CD14-positive monocyte (primary cell): ENCODE measurements around the gene GTF2F1. TPM values are rescaled to one million over a fixed set of nuclear protein-coding genes. Genes with fewer than 3 reads are reported as not detected.

ENCODE experiments used
- DNase-seq, 3 donors: peaks; one replicate each; pipeline ENCODE4 v3.0.0-alpha.2; 2011 to 2022
- H2AFZ ChIP-seq: 2 replicates; pipeline ENCODE4 v1.6.0; 2012; ENCODE audit warnings: mild to moderate bottlenecking, low read depth, low read length, inconsistent platforms; ENCODE audit not compliant: insufficient read depth, poor library complexity, severe bottlenecking
- H3K27ac ChIP-seq, 2 donors: 1 replicate in 1 of 2; 2 replicates in 1 of 2; pipeline ENCODE4 v1.5.1; 2012 to 2013; ENCODE audit warnings: low read length in 2 of 2, control low read depth in 1 of 2, inconsistent platforms in 1 of 2, low read depth in 1 of 2, mild to moderate bottlenecking in 1 of 2
- H3K27me3 ChIP-seq, 2 donors: one replicate each; pipeline versions ENCODE4 v1.6.0 to v1.6.1; 2011 to 2013; ENCODE audit warnings: low read length in 2 of 2; ENCODE audit not compliant: control insufficient read depth in 2 of 2, insufficient read depth in 2 of 2
- H3K36me3 ChIP-seq, 2 donors: replicated peaks in 1 of 2; 1 replicate in 1 of 2; 2 replicates in 1 of 2; pipeline versions ENCODE4 v1.5.1 to v1.6.1; 2012 to 2013; ENCODE audit warnings: low read length in 2 of 2, control low read depth in 1 of 2, inconsistent platforms in 1 of 2, mild to moderate bottlenecking in 1 of 2; ENCODE audit not compliant: insufficient read depth in 2 of 2, control insufficient read depth in 1 of 2
- H3K4me1 ChIP-seq, 2 donors: 1 replicate in 1 of 2; 2 replicates in 1 of 2; pipeline versions ENCODE4 v1.5.1 to v1.6.1; 2012 to 2013; ENCODE audit warnings: low read length in 2 of 2, control low read depth in 1 of 2, inconsistent platforms in 1 of 2, mild to moderate bottlenecking in 1 of 2, moderate library complexity in 1 of 2; ENCODE audit not compliant: insufficient read depth in 2 of 2, control insufficient read depth in 1 of 2
- H3K4me2 ChIP-seq: replicated peaks from 2 replicates; pipeline ENCODE3; 2012; ENCODE audit warnings: low read length, moderate library complexity, mild to moderate bottlenecking; ENCODE audit not compliant: poor library complexity, severe bottlenecking; ENCODE audit errors: extremely low read depth
- H3K4me3 ChIP-seq, 3 experiments: fragments of 200-600 bp in 1 of 3; sonication (generic) in 1 of 3; replicated peaks in 1 of 3; 1 replicate in 2 of 3; 2 replicates in 1 of 3; pipeline ENCODE4 v1.5.1; 2011 to 2013; ENCODE audit warnings: low read length in 3 of 3, mild to moderate bottlenecking in 3 of 3, control low read depth in 2 of 3, low read depth in 2 of 3, inconsistent platforms in 1 of 3, moderate library complexity in 1 of 3
- H3K79me2 ChIP-seq: 2 replicates; pipeline ENCODE4 v1.6.0; 2012; ENCODE audit warnings: mild to moderate bottlenecking, control low read depth, inconsistent platforms, low read length, moderate library complexity; ENCODE audit not compliant: insufficient read depth
- H3K9ac ChIP-seq: 2 replicates; pipeline ENCODE4 v1.6.0; 2017; ENCODE audit warnings: low read length, mild to moderate bottlenecking; ENCODE audit not compliant: insufficient read depth, poor library complexity, severe bottlenecking
- H3K9me3 ChIP-seq, 2 donors: replicated peaks in 1 of 2; 1 replicate in 1 of 2; 2 replicates in 1 of 2; pipeline versions ENCODE4 v1.5.1 to v1.6.1; 2012 to 2013; ENCODE audit warnings: low read length in 2 of 2, control low read depth in 1 of 2; ENCODE audit not compliant: control insufficient read depth in 1 of 2, insufficient read depth in 1 of 2
- H4K20me1 ChIP-seq: 2 replicates; pipeline ENCODE4 v1.6.0; 2012; ENCODE audit warnings: mild to moderate bottlenecking, low read length, control low read depth, moderate library complexity; ENCODE audit not compliant: insufficient read depth
- H3K27ac Mint-ChIP-seq, 7 donors: one replicate each; pipeline ENCODE4 v1.8.0; 2020; ENCODE audit warnings: mild to moderate bottlenecking in 7 of 7, mixed read lengths in 7 of 7, moderate library complexity in 6 of 7, inconsistent platforms in 2 of 7
- H3K27me3 Mint-ChIP-seq, 3 donors: one replicate each; pipeline ENCODE4 v1.8.0; 2021 to 2022; ENCODE audit warnings: low read depth in 3 of 3, mild to moderate bottlenecking in 3 of 3, mixed read lengths in 3 of 3, moderate library complexity in 3 of 3, inconsistent platforms in 1 of 3
- H3K36me3 Mint-ChIP-seq, 2 donors: one replicate each; pipeline ENCODE4 v1.8.0; 2020; ENCODE audit warnings: mixed read lengths in 2 of 2, inconsistent platforms in 1 of 2, mild to moderate bottlenecking in 1 of 2
- H3K4me1 Mint-ChIP-seq: one replicate; pipeline ENCODE4 v1.8.0; 2020; ENCODE audit warnings: mild to moderate bottlenecking, mixed read lengths
- H3K4me3 Mint-ChIP-seq, 2 donors: one replicate each; pipeline ENCODE4 v1.8.0; 2020; ENCODE audit warnings: mild to moderate bottlenecking in 2 of 2, mixed read lengths in 2 of 2, moderate library complexity in 1 of 2
- H3K9me3 Mint-ChIP-seq, 7 donors: one replicate each; pipeline ENCODE4 v1.8.0; 2020 to 2022; ENCODE audit warnings: mixed read lengths in 7 of 7, mild to moderate bottlenecking in 6 of 7, moderate library complexity in 6 of 7, inconsistent platforms in 2 of 7
- CTCF ChIP-seq: fragments of 200-600 bp; IDR thresholded peaks from one replicate; pipeline ENCODE4 v1.8.0; 2022; ENCODE audit warnings: antibody characterized with exemption, mild to moderate bottlenecking
- WGBS: methylation state at CpG from one replicate; pipeline ENCODE4 v1.1.5; 2013; ENCODE audit warnings: missing lambda C conversion rate; ENCODE audit not compliant: insufficient coverage; 5-methylcytosine and 5-hydroxymethylcytosine counted together
- intact Hi-C, 2 donors: fragments of 100-400 bp; cut with micrococcal nuclease; formaldehyde crosslinking; loops; one replicate each; pipeline versions ENCODE4 v1.15.0 to v1.15.1; 2023
- polyA plus RNA-seq, 3 donors: library from polyadenylated mRNA; depleted of rRNA in 1 of 3; unstranded in 2 of 3; stranded (reverse) in 1 of 3; fragments of 300-500 nt in 2 of 3; fragments of >200 nt in 1 of 3; fragmentation: Illumina TruSeq in 2 of 3; gene quantifications; 1 replicate in 2 of 3; 2 replicates in 1 of 3; pipeline ENCODE4 v1.2.3, GENCODE V29; 2012 to 2021

GTF2F1 gene
- polyA plus RNA-seq, 3 donors: 9.4 to 46.4 (median 13.2) TPM

GRCh38 chr19:6414793-6415590, 22.0 kb upstream of the GTF2F1 start:
- Mint-ChIP-seq H3K27ac (no peak overlapping the region), H3K36me3 (peaks cover 61 to 70% of the 10 kb centered on the region in 2 donors), H3K4me3 (no peak overlapping the region), H3K27me3 (peaks cover 0 to 2% (median 1%) of the 10 kb centered on the region in 3 donors), H3K4me1 (no peaks in the 10 kb centered on the region), H3K9me3 (peaks cover 0 to 3% (median 0%) of the 10 kb centered on the region in 7 donors)
- intact Hi-C loops: no loop called here
- Histone ChIP-seq H3K4me1 (no peaks in the 10 kb centered on the region), H2AFZ (no peak overlapping the region), H3K9me3 (no peaks in the 10 kb centered on the region), H3K27me3 (no peaks in the 10 kb centered on the region), H3K27ac (no peak overlapping the region), H3K4me3 (no peak overlapping the region), H3K9ac (no peak overlapping the region), H4K20me1 (peaks cover 23% of the 10 kb centered on the region), H3K4me2 (no peak overlapping the region), H3K36me3 (peaks cover 62 to 65% of the 10 kb centered on the region in 2 donors), H3K79me2 (peaks cover 18% of the 10 kb centered on the region)
- 97% methylated on average over 41 of the region's 47 CpGs for WGBS
- no peak for DNase-seq
- TF ChIP-seq CTCF: no peak

- Mint-ChIP-seq H3K9me3 (peaks cover 0 to 3% (median 0%) of the 10 kb centered on the region in 7 donors), H3K4me1 (no peaks in the 10 kb centered on the region), H3K27ac (peak overlapping the region in 2 of 7 donors; percentile 55 to 76), H3K36me3 (peaks cover 52 to 59% of the 10 kb centered on the region in 2 donors), H3K27me3 (peaks cover 0 to 2% (median 1%) of the 10 kb centered on the region in 3 donors), H3K4me3 (no peak overlapping the region)
- Histone ChIP-seq H3K9ac (no peak overlapping the region), H3K4me2 (no peak overlapping the region), H3K4me1 (no peaks in the 10 kb centered on the region), H3K27ac (no peak overlapping the region), H2AFZ (no peak overlapping the region), H3K9me3 (no peaks in the 10 kb centered on the region), H4K20me1 (peaks cover 13% of the 10 kb centered on the region), H3K36me3 (peaks cover 51 to 55% of the 10 kb centered on the region in 2 donors), H3K27me3 (no peaks in the 10 kb centered on the region), H3K79me2 (peaks cover 9% of the 10 kb centered on the region), H3K4me3 (no peak overlapping the region)
- no peak for DNase-seq
- WGBS: 94% methylated on average over 19 of the region's 42 CpGs
- intact Hi-C loops: no loop called here
- no peak for TF ChIP-seq CTCF
Observed at GRCh38 chr19:6413721-6414643, 21.0 kb upstream of the GTF2F1 start.
